Stromal cell of bone marrow (primary cell): ENCODE data around the gene HOMER2.
"Not testable (repeated sequence)": the region's sequence is repeated elsewhere in the genome, so short reads cannot be mapped to it uniquely, and the experiment has no call there.

Source experiments
- DNase-seq: peaks from one replicate; pipeline ENCODE4 v3.0.0-alpha.2; 2012; ENCODE audit warnings: low read depth

Gene HOMER2

DNA sequence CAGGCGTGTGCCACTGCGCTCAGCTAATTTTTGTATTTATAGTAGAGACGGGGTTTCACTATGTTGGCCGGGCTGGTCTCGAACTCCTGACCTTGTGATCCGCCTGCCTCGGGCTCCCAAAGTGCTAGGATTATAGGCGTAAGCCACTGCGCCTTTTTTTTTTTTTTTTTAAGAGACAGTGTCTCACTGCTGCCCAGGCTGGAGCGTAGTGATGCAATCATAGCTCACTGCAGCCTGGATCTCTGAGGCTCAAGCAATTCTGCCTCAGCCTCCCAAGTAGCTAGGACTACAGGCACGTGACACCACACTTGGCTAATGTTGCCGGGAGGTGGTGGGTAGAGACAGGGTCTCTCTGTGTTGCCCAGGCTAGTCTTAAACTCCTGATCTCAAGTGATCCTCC lies 59.0 kb downstream of the HOMER2 start:
- DNase-seq = not testable (repeated sequence)

DNA sequence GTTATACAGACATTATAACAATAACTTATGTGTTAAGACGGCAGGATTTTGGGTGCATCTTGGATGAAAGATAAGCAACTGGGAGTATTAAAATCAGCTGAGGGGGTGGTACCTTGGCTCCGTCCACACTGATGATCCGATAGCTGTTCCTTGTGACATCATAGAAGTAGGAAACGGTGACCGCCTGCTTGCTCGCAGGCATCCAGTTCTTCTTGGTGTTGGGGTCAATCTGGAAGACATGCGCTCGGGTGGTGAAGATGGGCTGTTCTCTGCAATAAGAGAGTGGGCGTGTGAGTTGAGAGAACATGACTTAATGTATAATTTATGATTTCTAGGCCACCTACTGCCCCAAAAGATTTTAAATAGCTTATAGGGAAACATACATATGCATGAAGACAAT lies 59.9 kb downstream of the HOMER2 start:
- no peak for DNase-seq

- no peak for DNase-seq
Measured at GRCh38 chr15:82890995-82891390, 61.5 kb downstream of the HOMER2 start.

GRCh38 chr15:82890338-82890994 lies 62.1 kb downstream of the HOMER2 start:
- DNase-seq = no peak

GRCh38 chr15:82882273-82882928 lies 70.1 kb downstream of the HOMER2 start:
- no peak for DNase-seq

GRCh38 chr15:82881747-82882146 lies 70.8 kb downstream of the HOMER2 start:
- no peak for DNase-seq

DNA sequence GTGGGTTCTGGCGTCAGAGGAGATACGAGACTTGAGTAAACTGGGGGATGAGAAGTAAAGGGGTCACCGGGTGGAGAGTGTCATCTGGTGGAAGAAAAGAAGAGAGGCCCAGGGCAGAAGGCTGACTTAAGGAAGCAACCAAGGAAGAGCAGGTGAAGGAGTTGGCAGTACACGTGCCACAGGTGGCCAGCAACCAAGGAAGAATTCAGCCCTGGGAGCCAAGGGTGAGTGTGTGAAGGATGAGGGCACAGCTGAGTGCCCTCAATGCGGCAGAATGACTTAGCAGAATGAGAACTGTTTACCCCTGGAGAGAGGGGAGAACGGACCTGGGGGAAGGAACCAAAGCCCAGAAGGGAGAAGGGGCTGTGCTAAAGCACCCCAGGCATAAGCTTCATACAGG lies 71.8 kb downstream of the HOMER2 start:
- no peak for DNase-seq

GRCh38 chr15:82878325-82878724 lies 74.2 kb downstream of the HOMER2 start:
- no peak for DNase-seq

GRCh38 chr15:82877825-82878224 lies 74.7 kb downstream of the HOMER2 start:
- DNase-seq = no peak

- DNase-seq = peak; percentile 68
Measured at GRCh38 chr15:82875411-82876003, 77.0 kb downstream of the HOMER2 start.

GRCh38 chr15:82874961-82875360 lies 77.6 kb downstream of the HOMER2 start:
- no peak for DNase-seq

GRCh38 chr15:82874267-82874666 lies 78.3 kb downstream of the HOMER2 start:
- DNase-seq = no peak

GRCh38 chr15:82873000-82873680 lies 79.4 kb downstream of the HOMER2 start:
- no peak for DNase-seq

- no peak for DNase-seq
Measured at GRCh38 chr15:82871832-82872484, 80.6 kb downstream of the HOMER2 start.

DNA sequence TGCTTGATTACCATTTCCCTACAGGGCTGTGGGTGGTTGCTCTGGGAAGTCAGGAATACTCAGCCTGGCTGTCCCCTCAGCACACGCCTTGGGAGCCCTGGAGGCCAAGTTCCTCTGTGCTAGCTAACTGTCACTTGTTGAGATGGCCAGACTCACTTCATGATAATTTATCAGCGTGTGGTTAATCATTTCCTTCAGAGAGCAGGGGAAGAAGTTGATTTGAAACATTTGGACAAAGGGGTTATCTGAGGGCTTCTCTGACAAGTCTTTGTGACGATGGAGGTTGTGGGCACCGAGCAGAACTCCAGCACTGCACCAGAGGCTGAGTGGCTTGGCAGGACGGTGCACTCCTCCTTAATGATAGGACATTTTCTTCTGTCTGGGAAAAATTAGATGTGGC lies 81.2 kb downstream of the HOMER2 start:
- no peak for DNase-seq

DNA sequence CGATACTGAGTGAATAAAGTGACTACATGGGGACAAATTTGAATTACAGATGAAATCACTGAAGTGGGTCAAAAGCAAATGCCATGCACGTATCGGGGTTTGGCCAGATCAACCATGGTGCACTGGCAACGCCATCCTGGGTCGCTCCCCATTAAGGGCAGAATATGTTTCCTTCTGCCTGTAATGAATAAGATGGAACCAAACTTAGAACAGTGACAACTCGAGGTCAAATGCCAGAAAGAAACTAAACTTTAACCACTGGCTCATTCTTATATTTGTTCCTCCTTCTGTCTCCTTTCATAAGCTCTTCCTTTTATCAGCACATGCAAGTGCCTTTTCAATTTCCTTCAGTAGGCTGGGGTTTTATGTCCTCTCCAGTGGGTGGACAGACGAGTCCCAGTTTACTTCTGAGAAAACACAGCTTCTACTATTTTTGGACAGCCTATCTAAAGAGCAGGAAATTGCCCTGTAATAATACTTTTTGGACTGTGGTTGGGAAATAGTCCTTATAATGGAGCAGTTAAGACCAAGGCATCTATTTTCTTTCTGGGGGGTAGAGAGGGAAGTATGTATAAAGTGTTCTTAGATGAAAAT lies 81.7 kb downstream of the HOMER2 start:
- DNase-seq = no peak

DNA sequence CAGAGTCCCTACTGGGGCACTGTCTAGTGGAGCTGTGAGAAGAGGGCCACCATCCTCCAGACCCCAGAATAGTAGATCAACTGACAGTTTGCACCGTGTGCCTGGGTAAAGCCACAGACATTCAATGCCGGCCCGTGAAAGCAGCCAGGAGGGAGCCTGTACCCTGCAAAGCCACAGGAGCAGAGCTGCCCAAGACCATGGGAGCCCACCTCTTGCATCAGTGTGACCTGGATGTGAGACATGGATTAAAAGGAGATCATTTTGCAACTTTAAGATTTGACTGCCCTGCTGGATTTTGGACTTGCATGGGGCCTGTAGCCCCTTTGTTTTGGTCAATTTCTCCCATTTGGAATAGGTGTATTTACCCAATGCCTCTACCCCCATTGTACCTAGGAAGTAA lies 86.5 kb downstream of the HOMER2 start:
- not testable (repeated sequence) for DNase-seq

GRCh38 chr15:82865581-82865980 lies 86.9 kb downstream of the HOMER2 start:
- not testable (repeated sequence) for DNase-seq

- no peak for DNase-seq
Measured at GRCh38 chr15:82864967-82865366, 87.6 kb downstream of the HOMER2 start.

- DNase-seq = no peak
Measured at GRCh38 chr15:82862886-82863285, 89.6 kb downstream of the HOMER2 start.

- DNase-seq = no peak
Measured at GRCh38 chr15:82858932-82859331, 93.6 kb downstream of the HOMER2 start.
